ENCODE data around the gene TPH2. TPM values are rescaled to one million over a fixed set of nuclear protein-coding genes. Genes with fewer than 3 reads are reported as not detected.

The TPH2 gene
- total and polyA plus RNA-seq, 4 donors: 0.01 TPM; not detected in 3

GRCh38 chr12:72071030-72071429, 132.4 kb downstream of the TPH2 start:
- Histone ChIP-seq H3K4me3 (no peak overlapping the region), H3K27ac (ENCODE audit: low read depth in 1 of 2, low read length in 1 of 2) (no peak overlapping the region), H3K9me3 (ENCODE audit: control insufficient read depth in 4 of 4, insufficient read depth in 3 of 4, low read length in 3 of 4) (peaks cover 0 to 8% (median 2%) of the 10 kb centered on the region in 4 donors), H3K27me3 (ENCODE audit: control insufficient read depth in 3 of 3, insufficient read depth in 3 of 3, low read length in 2 of 3) (no peaks in the 10 kb centered on the region), H3K36me3 (ENCODE audit: control insufficient read depth in 4 of 4, insufficient read depth in 4 of 4, low read length in 4 of 4) (no peaks in the 10 kb centered on the region), H3K9ac (ENCODE audit: insufficient read depth in 1 of 2, low read length in 2 of 2) (no peak overlapping the region), H3K4me1 (ENCODE audit: control insufficient read depth in 5 of 5, insufficient read depth in 5 of 5, low read length in 5 of 5) (no peaks in the 10 kb centered on the region)
- 88 to 94% methylated on average over 2 of the region's 2 CpGs for WGBS, 2 donors
- TF ChIP-seq, protein P1, sequence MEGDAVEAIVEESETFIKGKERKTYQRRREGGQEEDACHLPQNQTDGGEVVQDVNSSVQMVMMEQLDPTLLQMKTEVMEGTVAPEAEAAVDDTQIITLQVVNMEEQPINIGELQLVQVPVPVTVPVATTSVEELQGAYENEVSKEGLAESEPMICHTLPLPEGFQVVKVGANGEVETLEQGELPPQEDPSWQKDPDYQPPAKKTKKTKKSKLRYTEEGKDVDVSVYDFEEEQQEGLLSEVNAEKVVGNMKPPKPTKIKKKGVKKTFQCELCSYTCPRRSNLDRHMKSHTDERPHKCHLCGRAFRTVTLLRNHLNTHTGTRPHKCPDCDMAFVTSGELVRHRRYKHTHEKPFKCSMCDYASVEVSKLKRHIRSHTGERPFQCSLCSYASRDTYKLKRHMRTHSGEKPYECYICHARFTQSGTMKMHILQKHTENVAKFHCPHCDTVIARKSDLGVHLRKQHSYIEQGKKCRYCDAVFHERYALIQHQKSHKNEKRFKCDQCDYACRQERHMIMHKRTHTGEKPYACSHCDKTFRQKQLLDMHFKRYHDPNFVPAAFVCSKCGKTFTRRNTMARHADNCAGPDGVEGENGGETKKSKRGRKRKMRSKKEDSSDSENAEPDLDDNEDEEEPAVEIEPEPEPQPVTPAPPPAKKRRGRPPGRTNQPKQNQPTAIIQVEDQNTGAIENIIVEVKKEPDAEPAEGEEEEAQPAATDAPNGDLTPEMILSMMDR (IDR thresholded peaks at IDR 0.05; ENCODE audit: control extremely low read depth, extremely low read depth): no peak
- no peak for ATAC-seq (ENCODE audit: insufficient read depth, low FRiP score)
- DNase-seq: no peak

- no peak overlapping the region for H3K27ac ChIP-seq (ENCODE audit: low read depth in 1 of 2, low read length in 1 of 2)
- DNase-seq (peak in 2 of 3 donors; percentile 70 to 83), ATAC-seq (ENCODE audit: insufficient read depth, low FRiP score) (no peak)
- H3K4me3 ChIP-seq: no peak overlapping the region
- peaks cover 0 to 8% (median 2%) of the 10 kb centered on the region in 4 donors for H3K9me3 ChIP-seq (ENCODE audit: control insufficient read depth in 4 of 4, insufficient read depth in 3 of 4, low read length in 3 of 4)
- WGBS, 2 donors: 41 to 45% methylated on average over 1 of the region's 1 CpG
- no peaks in the 10 kb centered on the region for H3K27me3 ChIP-seq (ENCODE audit: control insufficient read depth in 3 of 3, insufficient read depth in 3 of 3, low read length in 2 of 3)
- no peaks in the 10 kb centered on the region for H3K4me1 ChIP-seq (ENCODE audit: control insufficient read depth in 5 of 5, insufficient read depth in 5 of 5, low read length in 5 of 5)
- H3K36me3 ChIP-seq (ENCODE audit: control insufficient read depth in 4 of 4, insufficient read depth in 4 of 4, low read length in 4 of 4): no peaks in the 10 kb centered on the region
- TF ChIP-seq, protein P1 (IDR thresholded peaks at IDR 0.05; ENCODE audit: control extremely low read depth, extremely low read depth): no peak
- no peak overlapping the region for H3K9ac ChIP-seq (ENCODE audit: insufficient read depth in 1 of 2, low read length in 2 of 2)
These were observed 134.1 kb downstream of the TPH2 start for GRCh38 chr12:72072592-72073212.

- H3K9me3 ChIP-seq (ENCODE audit: control insufficient read depth in 4 of 4, insufficient read depth in 3 of 4, low read length in 3 of 4): peaks cover 0 to 8% (median 2%) of the 10 kb centered on the region in 4 donors
- TF ChIP-seq, protein P1 (IDR thresholded peaks at IDR 0.05; ENCODE audit: control extremely low read depth, extremely low read depth): no peak
- H3K36me3 ChIP-seq (ENCODE audit: control insufficient read depth in 4 of 4, insufficient read depth in 4 of 4, low read length in 4 of 4): no peaks in the 10 kb centered on the region
- H3K4me1 ChIP-seq (ENCODE audit: control insufficient read depth in 5 of 5, insufficient read depth in 5 of 5, low read length in 5 of 5): no peaks in the 10 kb centered on the region
- no peak for ATAC-seq (ENCODE audit: insufficient read depth, low FRiP score)
- no peak for DNase-seq
- 77 to 85% methylated on average over 1 of the region's 1 CpG for WGBS, 2 donors
- H3K4me3 ChIP-seq: no peak overlapping the region
- no peak overlapping the region for H3K9ac ChIP-seq (ENCODE audit: insufficient read depth in 1 of 2, low read length in 2 of 2)
- H3K27me3 ChIP-seq (ENCODE audit: control insufficient read depth in 3 of 3, insufficient read depth in 3 of 3, low read length in 2 of 3): no peaks in the 10 kb centered on the region
- H3K27ac ChIP-seq (ENCODE audit: low read depth in 1 of 2, low read length in 1 of 2): no peak overlapping the region
These were observed 135.4 kb downstream of the TPH2 start for GRCh38 chr12:72074065-72074464.

DNA sequence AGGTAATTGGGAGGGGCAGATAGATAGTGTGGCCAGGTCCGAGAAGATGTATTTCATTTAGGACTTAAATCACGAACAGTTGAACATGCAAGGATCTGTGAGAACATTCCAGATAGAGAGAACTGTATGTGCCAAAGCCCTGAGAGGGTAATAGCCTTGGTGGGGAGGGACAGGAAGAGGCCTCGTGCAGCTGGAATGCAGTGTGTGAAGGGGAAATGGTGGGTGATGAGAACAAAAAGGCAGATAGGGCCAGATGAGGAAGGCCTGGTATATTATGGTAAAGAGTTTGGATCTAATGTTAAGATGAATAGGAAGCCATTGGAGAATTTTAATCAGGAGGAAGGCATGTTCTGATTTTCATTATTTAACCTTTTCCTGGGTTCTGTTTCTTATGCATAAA, 136.3 kb downstream of the TPH2 start:
- H3K4me3 ChIP-seq: no peak overlapping the region
- DNase-seq: no peak
- H3K36me3 ChIP-seq (ENCODE audit: control insufficient read depth in 4 of 4, insufficient read depth in 4 of 4, low read length in 4 of 4): no peaks in the 10 kb centered on the region
- WGBS, 2 donors: 52 to 61% methylated on average over 3 of the region's 3 CpGs
- H3K9me3 ChIP-seq (ENCODE audit: control insufficient read depth in 4 of 4, insufficient read depth in 3 of 4, low read length in 3 of 4): peaks cover 0 to 8% (median 3%) of the 10 kb centered on the region in 4 donors
- TF ChIP-seq, protein P1 (IDR thresholded peaks at IDR 0.05; ENCODE audit: control extremely low read depth, extremely low read depth): no peak
- H3K27ac ChIP-seq (ENCODE audit: low read depth in 1 of 2, low read length in 1 of 2): no peak overlapping the region
- H3K4me1 ChIP-seq (ENCODE audit: control insufficient read depth in 5 of 5, insufficient read depth in 5 of 5, low read length in 5 of 5): no peaks in the 10 kb centered on the region
- no peaks in the 10 kb centered on the region for H3K27me3 ChIP-seq (ENCODE audit: control insufficient read depth in 3 of 3, insufficient read depth in 3 of 3, low read length in 2 of 3)
- ATAC-seq (ENCODE audit: insufficient read depth, low FRiP score): no peak
- no peak overlapping the region for H3K9ac ChIP-seq (ENCODE audit: insufficient read depth in 1 of 2, low read length in 2 of 2)

All from lung (tissue), 12 donors.